Measurements from ENCODE around the gene IFT81. TPM values are rescaled to one million over a fixed set of nuclear protein-coding genes. Genes with fewer than 3 reads are reported as not detected.

Gene IFT81
- total and polyA plus RNA-seq, 2 experiments from 2014 or later = 12.6 to 13.7 TPM

- 40% methylated on average over 6 of the region's 6 CpGs for WGBS (ENCODE audit: low lambda C conversion rate, missing lambda C conversion rate)
- Histone ChIP-seq H3K79me2 (no peaks in the 10 kb centered on the region), H3K27ac (peak overlapping the region; percentile 64), H3K36me3 (replicated peaks; ENCODE audit: insufficient read depth, low read depth) (no peaks in the 10 kb centered on the region), H2AFZ (no peak overlapping the region), H3K4me2 (peak overlapping the region; percentile 28), H3K9me3 (ENCODE audit: low read depth) (no peaks in the 10 kb centered on the region), H3K9me2 (replicated peaks; ENCODE audit: insufficient read depth) (no peaks in the 10 kb centered on the region), H3K4me1 (ENCODE audit: insufficient read depth) (peaks cover 15% of the 10 kb centered on the region), H4K20me1 (ENCODE audit: insufficient read depth, poor library complexity, severe bottlenecking) (no peaks in the 10 kb centered on the region), H3K4me3 (no peak overlapping the region), H3K27me3 (no peaks in the 10 kb centered on the region)
- peak; percentile 47 for DNase-seq (ENCODE audit: low spot score)
- TF ChIP-seq, protein P1, sequence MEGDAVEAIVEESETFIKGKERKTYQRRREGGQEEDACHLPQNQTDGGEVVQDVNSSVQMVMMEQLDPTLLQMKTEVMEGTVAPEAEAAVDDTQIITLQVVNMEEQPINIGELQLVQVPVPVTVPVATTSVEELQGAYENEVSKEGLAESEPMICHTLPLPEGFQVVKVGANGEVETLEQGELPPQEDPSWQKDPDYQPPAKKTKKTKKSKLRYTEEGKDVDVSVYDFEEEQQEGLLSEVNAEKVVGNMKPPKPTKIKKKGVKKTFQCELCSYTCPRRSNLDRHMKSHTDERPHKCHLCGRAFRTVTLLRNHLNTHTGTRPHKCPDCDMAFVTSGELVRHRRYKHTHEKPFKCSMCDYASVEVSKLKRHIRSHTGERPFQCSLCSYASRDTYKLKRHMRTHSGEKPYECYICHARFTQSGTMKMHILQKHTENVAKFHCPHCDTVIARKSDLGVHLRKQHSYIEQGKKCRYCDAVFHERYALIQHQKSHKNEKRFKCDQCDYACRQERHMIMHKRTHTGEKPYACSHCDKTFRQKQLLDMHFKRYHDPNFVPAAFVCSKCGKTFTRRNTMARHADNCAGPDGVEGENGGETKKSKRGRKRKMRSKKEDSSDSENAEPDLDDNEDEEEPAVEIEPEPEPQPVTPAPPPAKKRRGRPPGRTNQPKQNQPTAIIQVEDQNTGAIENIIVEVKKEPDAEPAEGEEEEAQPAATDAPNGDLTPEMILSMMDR (IDR thresholded peaks at IDR 0.05; ENCODE audit: poor library complexity) = no peak
- no peak for TF ChIP-seq EZH2 (IDR thresholded peaks at IDR 0.05; ENCODE audit: borderline replicate concordance)
- TF ChIP-seq EZH2phosphoT487 (IDR thresholded peaks at IDR 0.05; ENCODE audit: low read depth, severe bottlenecking, unreplicated experiment) = no peak
Measured at GRCh38 chr12:110233212-110233903, 109.2 kb downstream of the IFT81 start.

DNA sequence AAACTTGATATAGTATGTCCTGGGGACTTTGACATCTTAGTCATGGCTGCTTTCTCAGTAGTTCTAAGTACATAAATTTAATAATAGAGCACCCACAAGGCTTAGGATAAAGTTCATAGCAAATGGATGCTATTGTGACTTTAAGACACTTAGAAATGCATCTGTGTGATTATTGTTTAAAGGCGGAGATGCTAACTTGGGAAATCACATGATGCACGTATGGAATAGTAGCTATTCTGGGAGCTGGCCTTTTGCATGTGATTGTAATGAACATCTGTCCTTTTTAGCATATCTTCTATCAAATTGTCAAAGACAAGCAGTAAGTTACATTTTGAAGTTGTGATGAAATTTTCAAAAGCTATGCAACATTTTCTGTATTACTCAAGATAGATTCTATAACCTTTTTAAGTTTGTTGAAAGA lies 110.2 kb downstream of the IFT81 start:
- Histone ChIP-seq H3K36me3 (replicated peaks; ENCODE audit: insufficient read depth, low read depth) (no peaks in the 10 kb centered on the region), H3K4me2 (no peak overlapping the region), H3K9me3 (ENCODE audit: low read depth) (no peaks in the 10 kb centered on the region), H3K79me2 (no peaks in the 10 kb centered on the region), H3K4me3 (no peak overlapping the region), H2AFZ (no peak overlapping the region), H3K27ac (peak overlapping the region; percentile 64), H3K9me2 (replicated peaks; ENCODE audit: insufficient read depth) (no peaks in the 10 kb centered on the region), H3K4me1 (ENCODE audit: insufficient read depth) (peaks cover 15% of the 10 kb centered on the region), H3K27me3 (no peaks in the 10 kb centered on the region), H4K20me1 (ENCODE audit: insufficient read depth, poor library complexity, severe bottlenecking) (no peaks in the 10 kb centered on the region)
- no peak for DNase-seq (ENCODE audit: low spot score)
- no peak for TF ChIP-seq EZH2 (IDR thresholded peaks at IDR 0.05; ENCODE audit: borderline replicate concordance)
- TF ChIP-seq, protein P1 (IDR thresholded peaks at IDR 0.05; ENCODE audit: poor library complexity) = no peak
- no peak for TF ChIP-seq EZH2phosphoT487 (IDR thresholded peaks at IDR 0.05; ENCODE audit: low read depth, severe bottlenecking, unreplicated experiment)
- WGBS (ENCODE audit: low lambda C conversion rate, missing lambda C conversion rate) = 74% methylated on average over 2 of the region's 2 CpGs

DNA sequence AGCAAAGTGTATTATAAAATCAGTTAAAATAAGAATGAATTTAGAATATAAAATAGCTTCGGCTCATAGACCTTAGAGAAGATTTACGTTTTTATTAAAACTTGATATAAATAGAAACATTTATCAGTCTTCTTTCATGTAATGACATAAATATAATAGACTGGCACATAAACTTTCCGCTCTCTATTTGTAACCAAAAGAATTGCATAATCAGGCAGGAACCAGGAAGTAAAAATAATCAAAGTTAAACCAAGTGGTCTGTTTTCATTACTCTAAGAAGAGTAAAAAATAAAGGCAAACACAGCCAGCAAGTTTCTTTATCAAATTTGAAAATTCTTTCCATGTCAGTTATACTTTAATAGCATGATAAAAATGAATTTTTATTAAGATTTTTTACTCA lies 110.6 kb downstream of the IFT81 start:
- DNase-seq (ENCODE audit: low spot score) = no peak
- peaks cover 15% of the 10 kb centered on the region for H3K4me1 ChIP-seq (ENCODE audit: insufficient read depth)
- TF ChIP-seq EZH2 (IDR thresholded peaks at IDR 0.05; ENCODE audit: borderline replicate concordance) = no peak
- no peak for TF ChIP-seq EZH2phosphoT487 (IDR thresholded peaks at IDR 0.05; ENCODE audit: low read depth, severe bottlenecking, unreplicated experiment)
- TF ChIP-seq, protein P1 (IDR thresholded peaks at IDR 0.05; ENCODE audit: poor library complexity) = no peak
- no peak overlapping the region for H3K4me2 ChIP-seq
- no peaks in the 10 kb centered on the region for H4K20me1 ChIP-seq (ENCODE audit: insufficient read depth, poor library complexity, severe bottlenecking)
- H3K79me2 ChIP-seq = no peaks in the 10 kb centered on the region
- H3K36me3 ChIP-seq (replicated peaks; ENCODE audit: insufficient read depth, low read depth) = no peaks in the 10 kb centered on the region
- H3K27ac ChIP-seq = peak overlapping the region; percentile 64
- WGBS (ENCODE audit: low lambda C conversion rate, missing lambda C conversion rate) = 67% methylated on average over 3 of the region's 3 CpGs
- no peak overlapping the region for H2AFZ ChIP-seq
- H3K9me2 ChIP-seq (replicated peaks; ENCODE audit: insufficient read depth) = no peaks in the 10 kb centered on the region
- no peaks in the 10 kb centered on the region for H3K27me3 ChIP-seq
- no peaks in the 10 kb centered on the region for H3K9me3 ChIP-seq (ENCODE audit: low read depth)
- no peak overlapping the region for H3K4me3 ChIP-seq
